Lung (tissue), 12 donors: ENCODE results near the gene ADAMTS3. TPM values are rescaled to one million over a fixed set of nuclear protein-coding genes. Genes with fewer than 3 reads are reported as not detected.

Experiments
- ATAC-seq: fragments of 200-7000 bp; cut with Tn5 transposase; one replicate; pipeline ENCODE4 v1.9.1; 2020; ENCODE audit warnings: moderate number of reproducible peaks; ENCODE audit not compliant: insufficient read depth, low FRiP score
- DNase-seq, 3 donors: peaks; one replicate each; pipeline ENCODE4 v3.0.0-alpha.2; 2013 to 2017
- H3K27ac ChIP-seq, 2 donors: one replicate each; pipeline ENCODE4 v1.5.1; 2013; ENCODE audit warnings: mild to moderate bottlenecking in 2 of 2, moderate library complexity in 2 of 2, control low read depth in 1 of 2, inconsistent platforms in 1 of 2, low read depth in 1 of 2, low read length in 1 of 2
- H3K27me3 ChIP-seq, 3 donors: one replicate each; pipeline ENCODE4 v1.5.1; 2013; ENCODE audit warnings: low read length in 2 of 3; ENCODE audit not compliant: control insufficient read depth in 3 of 3, insufficient read depth in 3 of 3
- H3K36me3 ChIP-seq, 4 donors: one replicate each; pipeline ENCODE4 v1.5.1; 2013; ENCODE audit warnings: low read length in 4 of 4, mild to moderate bottlenecking in 1 of 4, moderate library complexity in 1 of 4; ENCODE audit not compliant: control insufficient read depth in 4 of 4, insufficient read depth in 4 of 4
- H3K4me1 ChIP-seq, 5 donors: one replicate each; pipeline ENCODE4 v1.5.1; 2013; ENCODE audit warnings: low read length in 5 of 5, mild to moderate bottlenecking in 2 of 5, moderate library complexity in 1 of 5; ENCODE audit not compliant: control insufficient read depth in 5 of 5, insufficient read depth in 5 of 5
- H3K4me3 ChIP-seq: one replicate; pipeline ENCODE4 v1.5.1; 2013; ENCODE audit warnings: mild to moderate bottlenecking, control low read depth, moderate library complexity
- H3K9ac ChIP-seq, 2 donors: one replicate each; pipeline ENCODE4 v1.5.1; 2013; ENCODE audit warnings: low read length in 2 of 2, control low read depth in 1 of 2; ENCODE audit not compliant: insufficient read depth in 1 of 2
- H3K9me3 ChIP-seq, 4 donors: one replicate each; pipeline ENCODE4 v1.5.1; 2013; ENCODE audit warnings: low read length in 3 of 4, mild to moderate bottlenecking in 1 of 4, moderate library complexity in 1 of 4; ENCODE audit not compliant: control insufficient read depth in 4 of 4, insufficient read depth in 3 of 4
- CTCF ChIP-seq: IDR thresholded peaks from 2 replicates; pipeline ENCODE4 v1.5.1; 2012; ENCODE audit warnings: mild to moderate bottlenecking; ENCODE audit errors: control extremely low read depth, extremely low read depth
- polyA plus RNA-seq, 2 donors: library from polyadenylated mRNA; stranded (reverse); fragments of 200-250 nt; gene quantifications; one replicate each; pipeline ENCODE4 v1.2.1, GENCODE V29; 2013
- total RNA-seq, 2 donors: library from RNA; depleted of rRNA in 1 of 2; stranded (reverse); fragments of >200 nt in 1 of 2; gene quantifications; one replicate each; pipeline ENCODE4 v1.2.1, GENCODE V29; 2014 to 2021
- donor health status: control.
- donor health status: control.
- donor health status: Bipolar disorder and iron deficiency.
- donor health status: healthy.
- donor health status: DM: yes; HTN: yes; CAD: no.

The ADAMTS3 gene
- total and polyA plus RNA-seq, 4 donors, result 1.1 to 12.9 (median 2.1) TPM

- H3K27me3 ChIP-seq, result no peaks in the 10 kb centered on the region
- H3K4me1 ChIP-seq, result peaks cover 0 to 3% (median 0%) of the 10 kb centered on the region in 5 donors
- ATAC-seq, result no peak
- no peaks in the 10 kb centered on the region for H3K36me3 ChIP-seq
- H3K9ac ChIP-seq, result no peak overlapping the region
- DNase-seq, result no peak
- TF ChIP-seq CTCF, result no peak
- no peak overlapping the region for H3K4me3 ChIP-seq
- peaks cover 0 to 2% (median under 1%) of the 10 kb centered on the region in 4 donors for H3K9me3 ChIP-seq
- H3K27ac ChIP-seq, result no peak overlapping the region
These were observed 329.4 kb downstream of the ADAMTS3 start for GRCh38 chr4:72239487-72240116.
